HFF-Myc (cell line): ENCODE measurements around the gene ATXN7L3.

Source experiments
- DNase-seq: peaks from one replicate; pipeline ENCODE4 v3.0.0-alpha.2; 2011; ENCODE audit warnings: low read depth; ENCODE audit errors: extremely low read depth
- H3K4me3 ChIP-seq: replicated peaks from 2 replicates; pipeline ENCODE4 v1.5.1; 2011; ENCODE audit warnings: low read depth, mild to moderate bottlenecking, control low read depth, low read length
- CTCF ChIP-seq: IDR thresholded peaks from 2 replicates; pipeline ENCODE4 v1.5.1; 2012; ENCODE audit warnings: mild to moderate bottlenecking, low read depth, low read length, control low read depth; ENCODE audit errors: missing control alignments

ATXN7L3 gene

GRCh38 chr17:44176671-44177501 is 22.8 kb downstream of the ATXN7L3 start:
- no peak for DNase-seq
- H3K4me3 ChIP-seq: no peak overlapping the region
- no peak for TF ChIP-seq CTCF

GRCh38 chr17:44176257-44176656 is 23.4 kb downstream of the ATXN7L3 start:
- TF ChIP-seq CTCF: no peak
- DNase-seq: no peak
- no peak overlapping the region for H3K4me3 ChIP-seq

GRCh38 chr17:44174427-44174826 is 25.3 kb downstream of the ATXN7L3 start:
- no peak for TF ChIP-seq CTCF
- no peak overlapping the region for H3K4me3 ChIP-seq
- no peak for DNase-seq

- no peak for TF ChIP-seq CTCF
- no peak overlapping the region for H3K4me3 ChIP-seq
- no peak for DNase-seq
Observed at GRCh38 chr17:44171931-44172455, 27.7 kb downstream of the ATXN7L3 start.

- no peak within 1 kb of the TSS for H3K4me3 ChIP-seq
- no peak for TF ChIP-seq CTCF
Observed at GRCh38 chr17:44170499-44171201, 29.0 kb downstream of the ATXN7L3 start, which contains the start of gene ASB16. ASB16 (plus strand) TSS chr17:44170704; CDS start chr17:44170790, 86 bp downstream.

GRCh38 chr17:44170135-44170498 is 29.6 kb downstream of the ATXN7L3 start:
- TF ChIP-seq CTCF: no peak
- DNase-seq: no peak
- no peak overlapping the region for H3K4me3 ChIP-seq

More at GRCh38 chr17:44170499-44171201, 29.0 kb downstream of the ATXN7L3 start, which contains the start of gene ASB16:
- no peak for DNase-seq
